AG09309 (cell line): ENCODE measurements around the gene LRP8.

Experiments
- DNase-seq: peaks from one replicate; pipeline ENCODE4 v3.0.0-alpha.2; 2010; ENCODE audit warnings: low read depth
- H3K4me3 ChIP-seq: 2 replicates; pipeline ENCODE4 v1.5.1; 2011; ENCODE audit warnings: mild to moderate bottlenecking, low read depth, low read length, moderate library complexity; ENCODE audit not compliant: control insufficient read depth
- TF ChIP-seq, protein P1 (sequence below): IDR thresholded peaks from 2 replicates; pipeline ENCODE4 v1.5.1; 2011; ENCODE audit warnings: mild to moderate bottlenecking, low read depth, low read length, inconsistent platforms; ENCODE audit not compliant: insufficient read depth, control insufficient read depth; ENCODE audit errors: missing control alignments

The LRP8 gene

DNA sequence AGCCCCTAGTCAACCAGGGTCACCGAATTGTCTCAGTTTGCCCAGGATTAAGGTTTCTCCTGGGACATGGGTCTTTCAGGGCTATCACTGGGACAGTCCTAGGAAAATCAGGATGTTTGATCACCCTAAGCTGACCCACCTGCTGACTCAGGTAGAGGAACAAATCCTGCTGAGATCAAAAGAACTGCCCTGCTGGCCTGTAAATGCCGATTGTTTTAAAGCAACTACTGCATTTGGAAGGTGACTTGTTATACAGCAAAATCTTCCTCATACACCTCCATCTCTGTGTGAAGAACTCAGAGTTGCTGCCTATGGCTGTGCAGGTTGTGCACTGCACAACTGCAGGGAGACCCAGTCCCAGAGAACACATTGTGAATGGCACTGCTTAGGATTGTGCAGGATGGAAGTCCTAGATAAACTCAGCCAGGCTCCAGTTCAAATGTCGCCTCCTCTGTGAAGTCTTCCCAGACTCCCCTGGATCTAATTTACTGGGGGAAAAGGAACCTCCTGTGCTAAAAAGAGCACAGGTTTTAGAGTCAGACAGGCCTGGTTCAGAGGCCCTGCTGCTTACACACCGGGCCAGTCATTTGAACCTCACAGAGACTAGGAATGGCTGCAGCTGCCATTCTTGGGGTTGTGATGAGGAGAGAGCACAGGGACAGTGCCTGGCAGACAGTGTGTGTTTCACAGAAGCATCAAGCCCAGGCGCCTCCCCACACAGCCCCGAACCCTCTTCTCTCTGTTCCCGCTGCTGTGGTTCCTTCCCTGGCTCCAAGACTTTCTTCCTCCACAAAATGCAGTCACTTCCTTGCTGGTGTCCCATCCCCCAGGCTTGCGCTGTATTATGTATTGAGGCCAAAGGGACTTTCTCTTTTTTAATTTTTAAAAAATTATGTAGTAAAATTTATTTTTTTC, 23.2 kb upstream of the LRP8 start:
- TF ChIP-seq, protein P1, sequence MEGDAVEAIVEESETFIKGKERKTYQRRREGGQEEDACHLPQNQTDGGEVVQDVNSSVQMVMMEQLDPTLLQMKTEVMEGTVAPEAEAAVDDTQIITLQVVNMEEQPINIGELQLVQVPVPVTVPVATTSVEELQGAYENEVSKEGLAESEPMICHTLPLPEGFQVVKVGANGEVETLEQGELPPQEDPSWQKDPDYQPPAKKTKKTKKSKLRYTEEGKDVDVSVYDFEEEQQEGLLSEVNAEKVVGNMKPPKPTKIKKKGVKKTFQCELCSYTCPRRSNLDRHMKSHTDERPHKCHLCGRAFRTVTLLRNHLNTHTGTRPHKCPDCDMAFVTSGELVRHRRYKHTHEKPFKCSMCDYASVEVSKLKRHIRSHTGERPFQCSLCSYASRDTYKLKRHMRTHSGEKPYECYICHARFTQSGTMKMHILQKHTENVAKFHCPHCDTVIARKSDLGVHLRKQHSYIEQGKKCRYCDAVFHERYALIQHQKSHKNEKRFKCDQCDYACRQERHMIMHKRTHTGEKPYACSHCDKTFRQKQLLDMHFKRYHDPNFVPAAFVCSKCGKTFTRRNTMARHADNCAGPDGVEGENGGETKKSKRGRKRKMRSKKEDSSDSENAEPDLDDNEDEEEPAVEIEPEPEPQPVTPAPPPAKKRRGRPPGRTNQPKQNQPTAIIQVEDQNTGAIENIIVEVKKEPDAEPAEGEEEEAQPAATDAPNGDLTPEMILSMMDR: no peak
- DNase-seq: no peak
- no peak overlapping the region for H3K4me3 ChIP-seq

DNA sequence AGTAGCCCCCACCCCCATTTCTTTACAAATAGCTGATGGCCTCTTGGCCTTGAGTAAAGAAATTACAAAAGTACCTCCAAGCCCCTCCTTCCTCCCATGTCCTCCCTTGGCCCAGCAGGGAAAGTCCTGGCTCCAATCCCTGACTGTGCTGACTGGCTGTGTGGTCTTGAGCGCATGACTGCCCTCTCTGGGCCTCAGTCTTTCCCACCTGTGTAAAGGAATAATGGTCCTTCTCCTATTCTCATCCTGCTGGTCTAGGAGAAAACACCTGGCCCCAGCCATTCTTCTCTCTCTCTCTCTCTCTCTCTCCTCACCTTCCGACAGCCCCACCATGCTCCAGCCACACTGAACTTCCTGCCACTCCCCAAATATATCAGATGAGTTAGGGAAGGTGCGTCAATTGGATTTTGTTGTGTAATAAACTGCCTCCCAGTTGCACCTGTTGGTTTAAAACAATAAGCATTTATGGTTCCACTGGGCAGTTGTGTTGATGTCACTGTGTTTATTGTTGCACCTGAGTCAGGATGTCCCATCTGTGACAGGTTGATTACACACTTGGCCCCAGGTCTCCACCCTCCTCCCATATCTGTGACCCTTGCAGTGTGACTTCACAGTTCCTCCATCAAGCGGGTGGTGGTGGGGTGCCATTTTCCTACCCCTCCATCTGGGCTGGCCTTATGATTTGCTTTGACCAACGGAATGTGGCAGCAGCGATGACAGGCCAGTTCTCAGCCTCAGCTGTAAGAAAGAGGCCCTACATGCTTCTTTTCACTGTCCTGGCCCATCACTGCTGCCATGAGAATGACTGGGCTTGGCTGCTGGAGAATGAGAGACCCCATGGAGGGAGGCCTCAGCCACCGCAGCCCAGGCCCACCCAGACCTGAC, 22.3 kb upstream of the LRP8 start:
- TF ChIP-seq, protein P1: no peak
- no peak overlapping the region for H3K4me3 ChIP-seq
- DNase-seq: no peak

DNA sequence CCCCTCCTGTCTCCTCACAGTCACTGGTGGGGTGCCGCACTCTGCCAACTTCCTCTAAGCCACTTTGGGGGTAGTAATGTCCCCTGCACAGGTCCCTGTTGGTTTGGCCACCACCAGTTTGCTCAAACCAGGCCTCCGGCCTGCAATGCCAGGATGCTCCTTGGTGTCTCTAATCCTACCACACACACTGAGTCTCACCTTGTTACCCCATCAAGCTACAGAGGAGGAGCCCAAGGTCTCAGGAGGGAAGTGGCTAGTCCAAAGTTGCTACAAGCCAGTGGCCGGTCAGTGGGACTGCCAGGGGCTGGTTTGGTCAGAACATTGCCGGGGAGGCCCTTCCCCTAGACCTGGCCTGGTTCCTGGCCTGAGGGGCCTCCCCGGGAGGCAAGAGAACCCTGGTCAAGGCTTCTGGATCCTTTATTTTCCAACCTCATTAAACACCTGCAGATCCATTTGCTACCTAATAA, 21.5 kb upstream of the LRP8 start:
- TF ChIP-seq, protein P1: no peak
- no peak overlapping the region for H3K4me3 ChIP-seq
- no peak for DNase-seq

DNA sequence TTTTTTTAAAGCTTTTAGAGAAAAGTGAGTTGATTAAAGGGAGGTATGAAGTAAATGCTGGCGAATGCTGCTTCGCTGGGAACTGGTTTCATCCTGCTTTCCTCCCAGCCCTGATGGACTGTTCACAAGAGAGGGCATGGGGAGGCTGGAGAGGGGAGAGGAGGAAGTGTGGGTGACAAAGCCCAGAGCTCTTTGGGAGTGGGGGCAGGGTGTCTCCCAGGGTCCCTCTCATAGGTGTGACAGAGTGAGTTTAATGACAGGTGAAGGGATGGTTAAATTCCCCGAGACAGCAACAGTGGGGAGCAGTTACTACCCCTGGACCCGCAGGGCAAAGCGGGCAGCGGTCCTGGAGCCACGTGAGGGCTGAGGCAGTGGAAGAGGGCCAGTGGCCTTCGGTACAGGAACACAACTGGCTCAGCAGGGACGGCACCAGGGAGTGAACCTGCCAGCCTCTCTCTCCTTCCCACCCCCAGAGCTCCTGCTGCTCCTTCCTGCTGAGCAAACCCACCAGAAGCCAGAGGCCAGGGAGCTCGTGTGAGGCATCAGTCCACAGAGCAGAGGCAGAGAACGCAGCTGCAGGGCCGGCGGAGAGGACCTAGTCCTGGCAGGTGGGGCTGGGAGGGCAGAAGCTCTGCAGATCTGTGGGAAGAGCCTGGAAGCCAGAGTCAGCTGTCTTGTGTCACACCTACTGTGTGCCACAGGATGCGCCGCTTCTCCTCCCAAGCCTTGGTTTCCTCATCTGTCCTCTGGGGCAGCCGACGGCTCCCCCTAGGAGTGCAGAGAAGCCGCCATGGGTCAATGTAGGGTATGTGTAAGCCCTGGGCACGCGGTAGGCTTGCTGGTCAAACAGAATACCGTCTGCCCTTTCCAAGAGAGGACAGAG, 20.9 kb upstream of the LRP8 start:
- H3K4me3 ChIP-seq: no peak overlapping the region
- TF ChIP-seq, protein P1: no peak
- no peak for DNase-seq

DNA sequence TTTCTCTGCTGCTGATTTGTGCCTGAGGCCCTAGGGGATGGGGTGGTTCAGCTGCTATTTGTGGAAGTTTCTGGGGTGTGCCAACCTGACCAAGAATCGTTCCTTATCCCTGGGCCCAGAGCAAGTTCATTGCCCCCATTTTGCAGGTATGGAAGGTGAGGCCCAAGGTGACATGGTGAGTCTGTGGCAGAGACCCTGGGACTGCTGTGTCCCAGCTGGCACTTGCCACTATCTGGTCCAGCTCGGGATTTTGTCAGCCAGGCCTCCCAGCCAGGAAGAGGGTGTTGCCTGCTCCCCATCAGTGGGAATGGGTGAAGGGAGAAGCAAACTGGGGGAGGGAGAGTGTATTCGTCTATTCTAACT, 18.9 kb upstream of the LRP8 start:
- TF ChIP-seq, protein P1: no peak
- no peak for DNase-seq
- H3K4me3 ChIP-seq: no peak overlapping the region
